ENCODE results near the gene HENMT1.

DNA sequence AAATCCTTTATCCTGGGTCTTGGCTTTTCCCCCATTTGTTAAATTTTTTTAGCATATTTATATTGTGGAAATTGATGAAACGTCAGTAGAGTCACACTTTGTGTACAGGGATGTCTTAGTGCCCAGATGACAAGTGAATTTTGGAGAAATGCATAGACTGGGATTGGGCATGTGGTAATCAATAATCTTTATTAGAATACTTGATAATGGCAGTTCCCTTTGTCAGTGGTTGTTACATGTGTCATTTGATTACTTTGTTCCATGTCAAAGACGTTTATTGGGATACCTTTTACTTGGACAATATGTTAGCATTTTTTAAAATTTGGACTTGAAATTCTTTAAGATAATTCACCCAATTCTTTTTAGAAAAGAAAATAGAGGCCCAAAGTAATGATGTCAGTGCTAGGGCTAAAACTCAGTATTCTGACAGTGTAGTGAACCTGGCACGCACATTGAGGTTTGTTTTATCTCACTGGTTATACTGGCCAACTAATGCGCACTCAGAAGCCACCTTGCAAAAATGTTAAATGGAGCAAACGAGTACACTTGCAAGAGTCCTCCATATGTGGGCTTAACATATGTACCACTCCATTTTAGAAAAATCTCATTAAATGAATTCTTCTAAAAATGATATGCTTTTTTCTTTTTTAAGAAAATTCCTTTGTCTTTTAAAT lies 40.4 kb upstream of the HENMT1 start:
- TF ChIP-seq, protein P1, sequence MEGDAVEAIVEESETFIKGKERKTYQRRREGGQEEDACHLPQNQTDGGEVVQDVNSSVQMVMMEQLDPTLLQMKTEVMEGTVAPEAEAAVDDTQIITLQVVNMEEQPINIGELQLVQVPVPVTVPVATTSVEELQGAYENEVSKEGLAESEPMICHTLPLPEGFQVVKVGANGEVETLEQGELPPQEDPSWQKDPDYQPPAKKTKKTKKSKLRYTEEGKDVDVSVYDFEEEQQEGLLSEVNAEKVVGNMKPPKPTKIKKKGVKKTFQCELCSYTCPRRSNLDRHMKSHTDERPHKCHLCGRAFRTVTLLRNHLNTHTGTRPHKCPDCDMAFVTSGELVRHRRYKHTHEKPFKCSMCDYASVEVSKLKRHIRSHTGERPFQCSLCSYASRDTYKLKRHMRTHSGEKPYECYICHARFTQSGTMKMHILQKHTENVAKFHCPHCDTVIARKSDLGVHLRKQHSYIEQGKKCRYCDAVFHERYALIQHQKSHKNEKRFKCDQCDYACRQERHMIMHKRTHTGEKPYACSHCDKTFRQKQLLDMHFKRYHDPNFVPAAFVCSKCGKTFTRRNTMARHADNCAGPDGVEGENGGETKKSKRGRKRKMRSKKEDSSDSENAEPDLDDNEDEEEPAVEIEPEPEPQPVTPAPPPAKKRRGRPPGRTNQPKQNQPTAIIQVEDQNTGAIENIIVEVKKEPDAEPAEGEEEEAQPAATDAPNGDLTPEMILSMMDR (IDR thresholded peaks at IDR 0.05) = no peak
- no peak for TF ChIP-seq POLR2A (IDR thresholded peaks at IDR 0.05)
